AG09309 (cell line): Measurements from ENCODE around the gene PNMA6E.

Experiments used
- DNase-seq: peaks from one replicate; pipeline ENCODE4 v3.0.0-alpha.2; 2010; ENCODE audit warnings: low read depth
- H3K4me3 ChIP-seq: 2 replicates; pipeline ENCODE4 v1.5.1; 2011; ENCODE audit warnings: mild to moderate bottlenecking, low read depth, low read length, moderate library complexity; ENCODE audit not compliant: control insufficient read depth
- CTCF ChIP-seq: IDR thresholded peaks from 2 replicates; pipeline ENCODE4 v1.5.1; 2011; ENCODE audit warnings: mild to moderate bottlenecking, low read depth, low read length, inconsistent platforms; ENCODE audit not compliant: insufficient read depth, control insufficient read depth; ENCODE audit errors: missing control alignments

Gene PNMA6E

GRCh38 chrX:153409414-153410101, 8.4 kb upstream of the PNMA6E start:
- TF ChIP-seq CTCF, result no peak
- no peak for DNase-seq
- no peak overlapping the region for H3K4me3 ChIP-seq

GRCh38 chrX:153408871-153409351, 7.8 kb upstream of the PNMA6E start:
- no peak for DNase-seq
- no peak for TF ChIP-seq CTCF
- no peak overlapping the region for H3K4me3 ChIP-seq

- no peak for TF ChIP-seq CTCF
- DNase-seq, result no peak
- no peak overlapping the region for H3K4me3 ChIP-seq
Measured at GRCh38 chrX:153408221-153408721, 7.1 kb upstream of the PNMA6E start.

GRCh38 chrX:153407736-153408135, 6.6 kb upstream of the PNMA6E start:
- DNase-seq, result no peak
- TF ChIP-seq CTCF, result no peak
- H3K4me3 ChIP-seq, result no peak overlapping the region

- no peak for DNase-seq
- TF ChIP-seq CTCF, result no peak
- H3K4me3 ChIP-seq, result no peak overlapping the region
Measured at GRCh38 chrX:153406903-153407302, 5.8 kb upstream of the PNMA6E start.

- no peak for DNase-seq
- no peak for TF ChIP-seq CTCF
- no peak overlapping the region for H3K4me3 ChIP-seq
Measured at GRCh38 chrX:153406011-153406410, 4.9 kb upstream of the PNMA6E start.
